Kidney tubule cell (primary cell): ENCODE results near the gene USP3.
A peak's percentile ranks its signal among the peaks of the same experiment; 100 is the strongest.
"Not testable (repeated sequence)": the region's sequence is repeated elsewhere in the genome, so short reads cannot be mapped to it uniquely, and the experiment has no call there.

Experiments used
- DNase-seq: peaks from one replicate; pipeline ENCODE4 v3.0.0-alpha.2; 2018; ENCODE audit warnings: low spot score

The USP3 gene

GRCh38 chr15:63513728-63514127 is 9.3 kb downstream of the USP3 start:
- DNase-seq: no peak

DNA sequence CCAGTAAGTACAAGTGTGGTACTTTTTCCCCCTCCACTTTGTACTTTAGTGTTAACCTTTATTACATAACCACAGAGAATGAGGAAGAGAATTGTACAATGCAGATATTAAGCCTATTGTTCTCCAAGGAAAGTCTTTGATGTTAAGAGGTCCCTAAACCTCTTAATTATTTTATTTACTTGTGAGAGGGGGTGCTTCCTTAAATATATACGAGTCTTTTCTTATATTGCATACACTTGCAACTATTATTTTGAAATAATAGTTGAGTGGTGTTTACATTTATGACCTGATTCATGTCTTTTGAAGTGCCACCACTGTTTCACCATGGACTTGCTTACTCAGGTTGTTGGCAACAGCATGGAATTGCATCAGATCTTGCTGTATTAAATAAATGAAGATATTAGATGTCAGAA is 10.1 kb downstream of the USP3 start:
- peak; percentile 26 for DNase-seq

DNA sequence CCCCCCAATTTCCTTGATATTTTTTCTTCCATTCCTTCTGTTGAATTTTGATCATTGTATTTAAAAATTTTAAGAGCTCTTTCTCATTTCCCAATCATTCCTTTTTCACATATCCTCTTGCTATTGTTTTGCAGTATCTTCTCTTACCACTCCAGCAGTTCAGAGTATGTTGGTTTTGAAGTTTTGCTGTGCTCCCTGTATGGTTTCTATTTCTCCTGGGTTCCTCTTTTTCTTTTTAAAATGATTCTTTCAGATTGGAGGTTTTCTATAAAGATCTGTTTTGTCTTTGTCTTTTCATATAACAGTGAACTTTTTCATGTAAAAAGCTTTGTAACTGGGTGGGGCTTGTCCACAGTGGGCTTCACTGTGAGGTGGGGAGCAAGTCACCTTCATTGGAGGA is 12.8 kb downstream of the USP3 start:
- no peak for DNase-seq

DNA sequence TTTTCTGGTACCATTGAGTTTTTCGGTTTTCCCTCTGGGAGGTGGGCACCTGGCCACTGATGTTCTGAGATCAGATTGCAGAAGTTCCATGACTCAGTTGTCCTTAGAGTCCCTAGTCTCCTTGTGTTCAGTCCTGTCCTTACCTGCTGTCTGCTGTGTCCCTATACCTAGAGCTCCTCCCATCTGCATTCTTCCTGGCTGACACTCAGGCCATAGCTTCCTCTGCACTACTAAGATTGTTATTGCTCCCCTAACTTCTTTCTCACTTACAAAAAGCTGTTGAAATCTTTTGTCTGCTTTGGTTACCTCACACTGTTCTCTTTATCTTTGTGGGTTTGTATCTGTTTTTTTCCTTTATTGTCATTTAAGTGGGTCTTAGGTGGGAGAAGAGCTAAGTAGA is 13.2 kb downstream of the USP3 start:
- DNase-seq: peak; percentile 53

- no peak for DNase-seq
Observed at GRCh38 chr15:63519041-63519440, 14.6 kb downstream of the USP3 start.

DNA sequence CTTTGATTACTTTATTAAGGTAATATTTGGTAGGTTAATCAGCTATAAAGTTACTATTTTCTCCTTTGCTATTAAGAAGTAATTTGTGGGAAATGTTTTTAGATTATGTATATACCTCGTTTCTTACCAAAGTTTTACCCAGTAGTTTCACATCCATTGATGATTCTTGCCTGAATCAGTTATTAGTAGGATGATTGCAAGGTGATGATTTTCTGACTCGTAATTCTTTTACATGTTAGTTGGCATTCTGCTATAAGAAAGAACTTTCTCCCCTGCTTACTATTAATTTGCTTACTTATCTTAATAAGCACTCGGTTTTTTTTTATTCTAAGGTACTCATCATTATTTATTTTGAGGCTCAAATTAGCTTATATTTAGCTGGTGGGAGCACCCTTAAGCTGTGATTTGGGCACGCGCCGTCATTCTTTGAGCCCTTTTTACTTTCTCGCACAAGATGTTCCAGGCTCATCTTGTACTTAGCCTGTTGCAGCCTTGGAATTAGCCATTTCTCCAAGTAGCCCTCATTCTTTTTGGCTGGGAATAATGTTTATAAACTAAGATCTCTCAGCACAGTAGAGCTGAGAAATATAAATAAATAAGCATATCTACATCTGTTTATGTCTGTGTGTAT is 15.3 kb downstream of the USP3 start:
- no peak for DNase-seq

- DNase-seq: not testable (repeated sequence)
Observed at GRCh38 chr15:63520462-63520861, 16.1 kb downstream of the USP3 start.

GRCh38 chr15:63522225-63522578 is 17.8 kb downstream of the USP3 start:
- no peak for DNase-seq

DNA sequence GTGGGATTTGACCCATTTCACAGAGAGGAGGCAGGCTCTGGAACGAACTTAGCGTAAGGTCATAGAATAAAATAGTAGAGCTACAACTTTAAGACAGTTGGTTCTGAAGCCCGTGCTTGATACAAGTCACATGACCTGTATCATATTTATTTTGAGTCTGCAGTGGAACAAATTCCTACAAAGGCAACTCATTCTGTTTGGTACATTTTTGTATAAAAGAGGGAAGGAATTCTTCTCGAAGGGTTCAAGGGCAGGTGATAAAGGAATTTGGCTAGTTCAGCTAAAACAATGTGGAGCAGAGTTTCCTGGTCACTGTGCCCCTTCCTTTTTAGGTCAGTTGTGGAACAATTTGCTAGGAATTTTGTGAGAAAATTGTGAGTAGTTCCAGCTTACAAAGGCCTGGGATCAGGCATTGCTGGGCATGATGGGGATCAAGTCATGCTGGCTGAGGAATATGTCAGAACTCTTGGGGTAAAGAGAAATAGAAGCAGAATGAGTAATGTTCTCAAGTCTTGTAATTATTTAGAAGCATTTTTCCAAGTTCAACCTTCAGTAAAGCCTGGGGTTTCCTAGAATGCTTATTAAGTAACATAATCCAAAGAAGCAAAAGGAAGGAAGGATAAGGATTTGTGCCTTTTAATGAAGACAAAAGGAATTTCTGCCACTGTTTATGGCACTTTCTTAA is 19.1 kb downstream of the USP3 start:
- DNase-seq: peak; percentile 26

GRCh38 chr15:63524316-63525015 is 20.1 kb downstream of the USP3 start:
- DNase-seq: no peak

GRCh38 chr15:63526401-63526800 is 22.0 kb downstream of the USP3 start:
- no peak for DNase-seq

DNA sequence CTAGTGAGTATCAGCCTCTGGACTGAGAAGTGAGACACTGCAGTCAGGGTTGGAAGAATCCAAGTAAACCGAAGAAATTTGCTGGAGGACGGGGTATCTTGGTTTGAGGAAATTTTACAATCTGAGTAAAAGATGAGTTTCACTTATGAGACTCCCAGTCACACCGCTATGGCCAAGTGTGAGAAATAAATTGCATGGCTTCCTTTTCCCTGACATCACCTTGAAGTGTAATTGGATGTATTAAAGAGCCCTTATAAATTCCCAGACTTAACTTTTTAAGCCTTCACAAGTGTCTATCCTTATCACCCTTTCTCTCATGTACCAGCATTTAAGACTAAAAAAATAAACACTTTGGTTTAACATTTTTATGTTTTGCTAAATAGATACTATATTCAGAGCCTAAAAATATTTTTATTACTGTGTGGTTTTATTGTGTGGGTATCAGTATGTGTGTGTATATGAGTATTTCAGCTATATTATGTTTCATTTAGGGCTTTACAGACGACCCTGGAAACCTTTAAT is 23.8 kb downstream of the USP3 start:
- peak; percentile 42 for DNase-seq

GRCh38 chr15:63530235-63530634 is 25.8 kb downstream of the USP3 start:
- no peak for DNase-seq

DNA sequence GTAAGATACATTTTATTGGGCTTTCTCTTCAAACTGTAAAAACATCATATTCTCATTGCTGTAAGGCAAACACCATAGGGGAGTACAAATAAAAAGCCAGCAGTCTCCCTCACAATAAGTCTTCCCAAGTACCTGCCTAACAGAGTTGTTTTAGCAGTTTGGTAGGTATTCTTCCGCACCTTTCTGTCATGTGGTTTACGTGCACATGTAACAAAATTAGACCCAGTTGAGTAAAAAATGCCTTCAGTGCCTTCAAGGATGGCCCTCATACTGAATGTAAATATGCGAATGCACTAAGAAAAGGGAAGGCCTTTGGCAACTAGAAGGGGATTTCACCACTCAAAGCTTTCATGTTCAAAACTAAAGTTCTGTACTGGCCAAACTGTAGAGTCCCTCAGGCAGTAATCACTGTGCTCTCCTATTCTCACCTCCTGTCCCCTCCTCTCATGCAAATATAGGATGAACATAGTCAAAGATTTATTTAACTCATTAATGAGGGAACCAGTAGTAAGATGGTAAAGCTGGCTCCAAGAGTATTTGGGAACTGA is 26.4 kb downstream of the USP3 start:
- no peak for DNase-seq

GRCh38 chr15:63531586-63531985 is 27.2 kb downstream of the USP3 start:
- DNase-seq: no peak

- no peak for DNase-seq
Observed at GRCh38 chr15:63532307-63532744, 27.9 kb downstream of the USP3 start.

- DNase-seq: not testable (repeated sequence)
Observed at GRCh38 chr15:63534888-63535287, 30.5 kb downstream of the USP3 start.

DNA sequence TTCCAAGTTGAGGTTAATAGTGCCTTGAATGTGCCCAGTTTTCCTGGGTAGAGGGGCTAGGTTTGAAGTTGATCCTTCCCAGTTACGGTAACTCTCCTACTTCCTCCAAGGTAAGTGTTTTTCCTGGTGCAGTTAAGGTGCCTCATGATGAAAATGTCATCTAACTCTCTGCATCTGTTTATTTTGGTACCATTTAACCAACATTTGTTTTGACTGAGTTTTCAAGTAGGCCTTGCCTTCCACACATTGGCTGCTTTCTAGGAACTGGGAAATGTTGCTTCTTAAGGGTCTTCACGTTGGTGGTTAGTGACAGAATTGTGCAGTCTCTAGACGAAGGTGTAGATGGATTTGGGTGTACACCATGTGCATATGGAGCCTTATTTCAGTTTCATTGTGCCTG is 31.3 kb downstream of the USP3 start:
- no peak for DNase-seq

DNA sequence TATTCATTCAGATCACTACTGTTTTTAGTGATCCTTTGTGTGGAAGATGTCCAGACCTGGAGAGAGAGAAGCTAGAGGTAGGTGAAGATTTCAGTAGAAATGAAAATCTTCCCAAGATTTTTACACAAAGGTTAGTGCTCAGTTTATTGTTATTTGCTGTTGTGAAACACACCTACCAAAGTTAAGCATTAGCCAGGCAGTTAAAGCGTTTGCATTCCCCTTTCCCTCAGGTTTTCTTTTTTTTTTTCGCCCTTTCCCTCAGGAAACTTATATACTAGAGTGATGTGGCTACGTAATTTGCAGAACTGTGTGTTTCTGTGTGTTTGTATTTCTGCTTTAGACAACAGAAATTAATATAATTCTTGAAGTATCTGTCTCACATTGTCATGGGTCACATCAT is 34.5 kb downstream of the USP3 start:
- no peak for DNase-seq

- no peak for DNase-seq
Observed at GRCh38 chr15:63539521-63539920, 35.1 kb downstream of the USP3 start.

DNA sequence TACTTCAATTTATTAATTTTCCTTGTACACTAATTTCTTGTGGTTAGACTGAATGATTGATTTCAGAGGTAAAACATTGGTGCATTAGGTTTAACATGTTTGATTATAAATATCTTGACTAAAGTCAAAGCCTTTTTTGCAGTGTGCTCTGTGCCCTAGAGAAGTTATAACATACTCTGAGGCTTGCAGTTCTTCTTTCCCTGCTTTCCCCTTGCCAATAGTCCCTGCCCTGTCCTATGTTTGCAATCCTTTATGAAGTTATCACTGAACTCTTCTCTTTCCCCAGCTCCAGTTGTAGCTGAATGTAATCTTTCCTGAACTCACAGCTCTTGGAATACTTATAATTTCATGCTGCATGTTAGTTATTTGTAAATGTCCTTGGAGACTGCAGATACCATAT is 35.6 kb downstream of the USP3 start:
- DNase-seq: no peak

DNA sequence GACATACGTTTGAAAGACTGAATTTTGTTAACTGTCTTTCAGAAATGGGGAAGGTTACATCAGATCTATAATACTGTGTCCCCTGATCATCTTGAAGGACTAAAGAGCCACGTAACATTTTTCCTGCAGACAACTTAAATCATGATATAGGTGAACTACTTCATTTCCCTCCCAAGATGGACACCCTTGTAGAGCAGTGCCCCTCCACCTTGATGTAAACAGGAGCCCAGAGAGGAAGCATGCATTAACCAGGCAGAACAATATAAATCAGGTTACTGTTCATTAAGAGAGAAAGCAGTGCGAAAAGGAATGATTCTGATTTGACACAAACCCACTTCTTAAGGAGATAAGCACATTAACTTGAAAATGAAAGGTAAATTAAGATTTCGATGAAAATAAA is 36.1 kb downstream of the USP3 start:
- no peak for DNase-seq
